ENCODE measurements around the gene NINJ2. TPM values are rescaled to one million over a fixed set of nuclear protein-coding genes. Genes with fewer than 3 reads are reported as not detected.

The NINJ2 gene
- total and polyA plus RNA-seq, 10 of the 15 experiments (the other 5 are each of a cell fraction or from before 2014, with no cell fraction given) = 8.9 to 51.6 (median 21.3) TPM

DNA sequence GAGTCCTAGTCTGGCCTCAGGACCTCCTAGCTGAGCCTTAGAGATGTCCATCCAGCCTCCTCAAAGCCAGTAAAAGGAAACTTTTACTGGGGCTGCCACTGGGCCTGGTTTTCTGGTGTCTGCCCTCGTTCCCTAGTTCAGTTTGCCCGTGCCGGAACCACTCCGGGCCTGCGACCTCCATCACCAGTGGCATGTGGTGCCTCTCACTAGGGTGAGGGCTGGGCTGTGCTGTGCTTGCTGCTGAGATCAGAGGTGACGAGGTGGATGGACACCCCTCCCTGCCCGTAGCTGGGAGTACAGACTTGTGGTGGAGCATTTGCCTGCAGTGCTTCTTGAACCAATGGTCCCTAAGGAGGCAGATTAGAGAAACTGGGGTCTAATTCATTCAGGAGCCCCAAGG, 127.8 kb downstream of the NINJ2 start:
- POLR2A ChIA-PET = no interaction called here
- Histone ChIP-seq H3K4me3 (no peak overlapping the region), H3K27me3 (replicated peaks in 1 of 2; ENCODE audit: control insufficient read depth in 2 of 2, insufficient read depth in 2 of 2, low read length in 1 of 2) (peaks cover 0 to 2% of the 10 kb centered on the region in 2 experiments; a peak in 2 of 4 replicates), H3K79me2 (ENCODE audit: control insufficient read depth, insufficient read depth, low read length) (no peaks in the 10 kb centered on the region), H4K20me1 (ENCODE audit: control insufficient read depth, insufficient read depth) (no peaks in the 10 kb centered on the region), H3K9ac (ENCODE audit: control insufficient read depth, insufficient read depth, low read length) (no peak overlapping the region), H3K4me1 (ENCODE audit: control insufficient read depth, insufficient read depth, low read length) (no peaks in the 10 kb centered on the region), H3K4me2 (ENCODE audit: control insufficient read depth, insufficient read depth) (no peak overlapping the region), H3K9me3 (replicated peaks; ENCODE audit: control insufficient read depth, insufficient read depth, low read length) (peaks cover 3% of the 10 kb centered on the region; the same call in 2 of the 3 replicates), H2AFZ (ENCODE audit: control insufficient read depth, low read depth, low read length) (no peak overlapping the region), H3K36me3 (ENCODE audit: control insufficient read depth in 2 of 2, insufficient read depth in 2 of 2, low read length in 1 of 2) (no peaks in the 10 kb centered on the region), H3K27ac (ENCODE audit: control insufficient read depth, insufficient read depth) (no peak overlapping the region)
- RAD21 ChIA-PET (ENCODE audit: unreplicated experiment) = no interaction called here
- no TSS peak for BruUV-seq (replicated peaks)
- ATAC-seq (no peak), FAIRE-seq (no peak), DNase-seq (ENCODE audit: low read depth, low spot score) (no peak)
- CTCF ChIA-PET = interaction anchor here (0.6 to 2.1 kb wide), 4 partner anchors 12 to 398 kb away, joined by 3 to 7 read pairs (median 4); no protein-coding TSS in a partner anchor
- intact Hi-C loops (cut with micrococcal nuclease; ENCODE audit: unreplicated experiment) (no loop called here), in situ Hi-C loops (cut with MboI) (no loop called here)
- TF ChIP-seq TCF3 (IDR thresholded peaks at IDR 0.05; ENCODE audit: borderline replicate concordance, insufficient read depth, low read depth, low read length) = no peak
- SMC1A ChIA-PET (ENCODE audit: uncharacterized antibody, unreplicated experiment) = no interaction called here
- WGBS (ENCODE audit: insufficient coverage, insufficient replicate concordance, low lambda C conversion rate, missing lambda C conversion rate) = 28% methylated on average over 7 of the region's 7 CpGs

DNA sequence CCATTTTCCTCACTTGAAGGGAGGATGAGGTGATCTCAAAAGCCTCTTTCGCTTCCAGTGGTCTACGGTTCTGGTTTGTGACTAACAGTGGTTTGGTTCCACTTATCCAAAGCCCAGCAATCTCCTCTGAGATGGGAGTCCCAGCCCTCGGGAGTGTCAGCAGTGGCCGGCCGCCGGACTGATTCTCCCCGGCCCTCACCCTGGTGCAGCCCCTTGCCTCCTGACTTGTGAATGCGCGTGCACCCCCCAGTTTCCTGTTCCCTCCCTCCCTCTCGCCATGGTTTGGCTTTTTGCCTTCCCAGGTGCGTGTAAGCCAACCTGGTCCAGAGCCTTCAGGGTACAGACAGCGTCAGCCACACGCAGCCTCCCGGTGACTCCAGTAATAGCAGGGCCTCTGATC, 129.0 kb downstream of the NINJ2 start:
- H3K27ac ChIP-seq (ENCODE audit: control insufficient read depth, insufficient read depth) = no peak overlapping the region
- no peaks in the 10 kb centered on the region for H3K79me2 ChIP-seq (ENCODE audit: control insufficient read depth, insufficient read depth, low read length)
- H3K9ac ChIP-seq (ENCODE audit: control insufficient read depth, insufficient read depth, low read length) = no peak overlapping the region
- H3K4me3 ChIP-seq = no peak overlapping the region
- DNase-seq (ENCODE audit: low read depth, low spot score) = no peak
- H3K4me1 ChIP-seq (ENCODE audit: control insufficient read depth, insufficient read depth, low read length) = no peaks in the 10 kb centered on the region
- no peak overlapping the region for H2AFZ ChIP-seq (ENCODE audit: control insufficient read depth, low read depth, low read length)
- ChIA-PET SMC1A (ENCODE audit: uncharacterized antibody, unreplicated experiment) (no interaction called here), POLR2A (no interaction called here), CTCF (no interaction called here), RAD21 (ENCODE audit: unreplicated experiment) (no interaction called here)
- no peaks in the 10 kb centered on the region for H4K20me1 ChIP-seq (ENCODE audit: control insufficient read depth, insufficient read depth)
- no peak for FAIRE-seq
- no peaks in the 10 kb centered on the region for H3K36me3 ChIP-seq (ENCODE audit: control insufficient read depth in 2 of 2, insufficient read depth in 2 of 2, low read length in 1 of 2)
- in situ Hi-C loops (cut with MboI) = no loop called here
- WGBS (ENCODE audit: insufficient coverage, insufficient replicate concordance, low lambda C conversion rate, missing lambda C conversion rate) = 76% methylated on average over 14 of the region's 14 CpGs
- H3K4me2 ChIP-seq (ENCODE audit: control insufficient read depth, insufficient read depth) = no peak overlapping the region
- intact Hi-C loops (cut with micrococcal nuclease; ENCODE audit: unreplicated experiment) = loop anchor here (5.0 kb wide), 1 partner anchor 77 kb away; the partner anchor contains the start of gene B4GALNT3
- no peak for ATAC-seq
- BruUV-seq (replicated peaks) = no TSS peak
- H3K9me3 ChIP-seq (replicated peaks; ENCODE audit: control insufficient read depth, insufficient read depth, low read length) = peaks cover 3% of the 10 kb centered on the region; the same call in 2 of the 3 replicates
- peaks cover 0 to 2% of the 10 kb centered on the region in 2 experiments; a peak in 2 of 4 replicates for H3K27me3 ChIP-seq (replicated peaks in 1 of 2; ENCODE audit: control insufficient read depth in 2 of 2, insufficient read depth in 2 of 2, low read length in 1 of 2)
- TF ChIP-seq ATF7 (IDR thresholded peaks at IDR 0.05; ENCODE audit: low read depth) (no peak), POU2F2 (IDR thresholded peaks at IDR 0.05; ENCODE audit: borderline replicate concordance, low read depth, low read length) (no peak), RB1 (IDR thresholded peaks at IDR 0.05; ENCODE audit: borderline replicate concordance) (no peak), ZNF592 (IDR thresholded peaks at IDR 0.05) (no peak), SREBF2 (IDR thresholded peaks at IDR 0.05; ENCODE audit: low read length) (no peak)
- TF ChIP-seq, protein P1, sequence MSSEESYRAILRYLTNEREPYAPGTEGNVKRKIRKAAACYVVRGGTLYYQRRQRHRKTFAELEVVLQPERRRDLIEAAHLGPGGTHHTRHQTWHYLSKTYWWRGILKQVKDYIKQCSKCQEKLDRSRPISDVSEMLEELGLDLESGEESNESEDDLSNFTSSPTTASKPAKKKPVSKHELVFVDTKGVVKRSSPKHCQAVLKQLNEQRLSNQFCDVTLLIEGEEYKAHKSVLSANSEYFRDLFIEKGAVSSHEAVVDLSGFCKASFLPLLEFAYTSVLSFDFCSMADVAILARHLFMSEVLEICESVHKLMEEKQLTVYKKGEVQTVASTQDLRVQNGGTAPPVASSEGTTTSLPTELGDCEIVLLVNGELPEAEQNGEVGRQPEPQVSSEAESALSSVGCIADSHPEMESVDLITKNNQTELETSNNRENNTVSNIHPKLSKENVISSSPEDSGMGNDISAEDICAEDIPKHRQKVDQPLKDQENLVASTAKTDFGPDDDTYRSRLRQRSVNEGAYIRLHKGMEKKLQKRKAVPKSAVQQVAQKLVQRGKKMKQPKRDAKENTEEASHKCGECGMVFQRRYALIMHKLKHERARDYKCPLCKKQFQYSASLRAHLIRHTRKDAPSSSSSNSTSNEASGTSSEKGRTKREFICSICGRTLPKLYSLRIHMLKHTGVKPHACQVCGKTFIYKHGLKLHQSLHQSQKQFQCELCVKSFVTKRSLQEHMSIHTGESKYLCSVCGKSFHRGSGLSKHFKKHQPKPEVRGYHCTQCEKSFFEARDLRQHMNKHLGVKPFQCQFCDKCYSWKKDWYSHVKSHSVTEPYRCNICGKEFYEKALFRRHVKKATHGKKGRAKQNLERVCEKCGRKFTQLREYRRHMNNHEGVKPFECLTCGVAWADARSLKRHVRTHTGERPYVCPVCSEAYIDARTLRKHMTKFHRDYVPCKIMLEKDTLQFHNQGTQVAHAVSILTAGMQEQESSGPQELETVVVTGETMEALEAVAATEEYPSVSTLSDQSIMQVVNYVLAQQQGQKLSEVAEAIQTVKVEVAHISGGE (CRISPR knock-in tag; IDR thresholded peaks at IDR 0.05) = no peak

Measured in GM12878 (cell line).